HCT116 (cell line): Measurements from ENCODE around the gene ZSCAN2. TPM values are rescaled to one million over a fixed set of nuclear protein-coding genes. Genes with fewer than 3 reads are reported as not detected.

ENCODE experiments used
- ATAC-seq: fragments of 200-7000 bp; cut with Tn5 transposase; 2 replicates; pipeline ENCODE4 v1.9.1; 2020; ENCODE audit warnings: mild to moderate bottlenecking, moderate library complexity
- BruUV-seq: library from RNA; stranded (reverse); fragments of 400-500 nt; replicated peaks from 2 replicates; lab custom pipeline; 2021; lab: Mats Ljungman, UMichigan
- CTCF ChIA-PET: fragments of 300-600 bp; sonication (Branson Sonifier 250); formaldehyde crosslinking; loops from one replicate; lab custom pipeline; 2021; ENCODE audit warnings: antibody characterized with exemption; lab: Charles Lee
- POLR2A ChIA-PET: fragments of 300-600, 350-600 bp; sonication (Branson Sonifier 250); formaldehyde crosslinking; loops from one replicate; lab custom pipeline; 2021; ENCODE audit warnings: antibody characterized with exemption; lab: Charles Lee
- RAD21 ChIA-PET, 2 experiments: fragments of 300-600 bp; sonication (Branson Sonifier 250); formaldehyde crosslinking; loops; one replicate each; lab custom pipeline; 2023; ENCODE audit warnings: low total read pairs in 2 of 2; ENCODE audit not compliant: uncharacterized antibody in 2 of 2, unreplicated experiment in 2 of 2, low non-redundant PET in 1 of 2; lab: Charles Lee
- DNase-seq: peaks from one replicate; pipeline ENCODE4 v3.0.0-alpha.2; 2010; ENCODE audit warnings: low read depth, low spot score
- H2AFZ ChIP-seq: fragments of 200-600 bp; shearing (Covaris generic), sonication (generic); 2 replicates; pipeline ENCODE4 v1.6.1; 2017; ENCODE audit warnings: low read depth, mixed run types, mixed read lengths, antibody characterized with exemption, low read length; ENCODE audit not compliant: poor library complexity, severe bottlenecking
- H3K27ac ChIP-seq: 2 replicates; pipeline ENCODE4 v1.5.1; 2012; ENCODE audit warnings: low read depth, low read length
- H3K27me3 ChIP-seq: fragments of 200-600 bp; sonication (generic); 2 replicates; pipeline ENCODE4 v1.6.1; 2016; ENCODE audit warnings: mixed run types, low read length, mixed read lengths; ENCODE audit not compliant: insufficient read depth
- H3K36me3 ChIP-seq, 2 experiments: fragments of 200-500 bp in 1 of 2; fragments of 200-600 bp in 1 of 2; sonication (Bioruptor generic) in 1 of 2; sonication (generic) in 1 of 2; 2 replicates each; pipeline versions ENCODE4 v1.5.1 to v1.6.1; 2014 to 2016; ENCODE audit warnings: low read length in 2 of 2, inconsistent platforms in 1 of 2, mixed read lengths in 1 of 2, mixed run types in 1 of 2; ENCODE audit not compliant: insufficient read depth in 2 of 2, control insufficient read depth in 1 of 2
- H3K4me1 ChIP-seq, 2 experiments: fragments of 200-600 bp in 1 of 2; sonication (generic) in 1 of 2; 2 replicates each; pipeline versions ENCODE4 v1.5.1 to v1.6.1; 2012 to 2017; ENCODE audit warnings: low read length in 2 of 2, inconsistent platforms in 1 of 2, mild to moderate bottlenecking in 1 of 2, mixed read lengths in 1 of 2, mixed run types in 1 of 2, moderate library complexity in 1 of 2; ENCODE audit not compliant: insufficient read depth in 2 of 2, control insufficient read depth in 1 of 2
- H3K4me2 ChIP-seq: fragments of 200-600 bp; sonication (generic); 2 replicates; pipeline ENCODE4 v1.6.1; 2017; ENCODE audit warnings: mixed run types, low read length, mixed read lengths
- H3K4me3 ChIP-seq, 2 experiments: fragments of 200-600 bp in 1 of 2; sonication (generic) in 1 of 2; replicated peaks in 1 of 2; 2 replicates each; pipeline ENCODE4 v1.5.1; 2011 to 2016; ENCODE audit warnings: low read length in 2 of 2, control low read depth in 1 of 2, low read depth in 1 of 2, mild to moderate bottlenecking in 1 of 2, mixed read lengths in 1 of 2, mixed run types in 1 of 2
- H3K79me2 ChIP-seq: fragments of 200-600 bp; sonication (generic); 2 replicates; pipeline ENCODE4 v1.6.1; 2017; ENCODE audit warnings: mild to moderate bottlenecking, mixed run types, low read length, moderate library complexity, mixed read lengths; ENCODE audit not compliant: insufficient read depth
- H3K9ac ChIP-seq: fragments of 200-600 bp; sonication (generic); 2 replicates; pipeline ENCODE4 v1.6.1; 2016; ENCODE audit warnings: low read length, mixed read lengths
- H3K9me2 ChIP-seq: fragments of 200-600 bp; sonication (generic), shearing (Covaris generic); 2 replicates; pipeline ENCODE4 v1.6.1; 2017; ENCODE audit warnings: mixed run types, mild to moderate bottlenecking, moderate library complexity; ENCODE audit not compliant: insufficient read depth
- H3K9me3 ChIP-seq, 2 experiments: fragments of 200-500 bp in 1 of 2; fragments of 200-600 bp in 1 of 2; sonication (Bioruptor generic) in 1 of 2; sonication (generic) in 1 of 2; 2 replicates each; pipeline ENCODE4 v1.6.1; 2014 to 2017; ENCODE audit warnings: low read length in 2 of 2, mixed read lengths in 2 of 2, inconsistent platforms in 1 of 2, low read depth in 1 of 2, mild to moderate bottlenecking in 1 of 2, mixed run types in 1 of 2, moderate library complexity in 1 of 2; ENCODE audit not compliant: control insufficient read depth in 1 of 2, insufficient read depth in 1 of 2
- H4K20me1 ChIP-seq: fragments of 200-600 bp; sonication (generic), shearing (Covaris generic); 2 replicates; pipeline ENCODE4 v1.6.1; 2017; ENCODE audit warnings: mixed run types, mild to moderate bottlenecking, moderate library complexity; ENCODE audit not compliant: insufficient read depth
- CBX3 ChIP-seq: IDR thresholded peaks from 2 replicates; pipeline ENCODE4 v1.6.1; 2012; ENCODE audit warnings: low read depth
- CEBPB ChIP-seq: IDR thresholded peaks from 2 replicates; pipeline ENCODE4 v1.6.1; 2012; ENCODE audit warnings: low read depth
- ELF1 ChIP-seq: IDR thresholded peaks from 2 replicates; pipeline ENCODE4 v1.6.1; 2012; ENCODE audit warnings: low read depth, borderline replicate concordance
- EZH2 ChIP-seq: fragments of 200-600 bp; sonication (generic); IDR thresholded peaks from 2 replicates; pipeline ENCODE4 v1.6.1; 2017; ENCODE audit warnings: antibody characterized with exemption, mixed run types
- EZH2phosphoT487 ChIP-seq: fragments of 200-600 bp; IDR thresholded peaks from 2 replicates; pipeline ENCODE4 v1.6.1; 2018; ENCODE audit warnings: antibody characterized with exemption, borderline replicate concordance
- JUND ChIP-seq: IDR thresholded peaks from 2 replicates; pipeline ENCODE4 v1.6.1; 2012
- POLR2A ChIP-seq: IDR thresholded peaks from 2 replicates; pipeline ENCODE4 v1.7.0; 2011; ENCODE audit warnings: borderline replicate concordance; ENCODE audit not compliant: insufficient read depth, insufficient read length; ENCODE audit errors: extremely low read depth
- POLR2AphosphoS5 ChIP-seq: IDR thresholded peaks from 2 replicates; pipeline ENCODE4 v1.6.1; 2011; ENCODE audit warnings: mild to moderate bottlenecking, low read depth, low read length, moderate library complexity
- RAD21 ChIP-seq: IDR thresholded peaks from 2 replicates; pipeline ENCODE4 v1.6.1; 2012; ENCODE audit warnings: low read depth, mild to moderate bottlenecking
- SP1 ChIP-seq: IDR thresholded peaks from 2 replicates; pipeline ENCODE4 v1.6.1; 2012; ENCODE audit warnings: low read depth
- SRF ChIP-seq: IDR thresholded peaks from 2 replicates; pipeline ENCODE4 v1.6.1; 2012; ENCODE audit warnings: low read depth
- TCF7L2 ChIP-seq: IDR thresholded peaks from 2 replicates; pipeline ENCODE4 v1.7.0; 2011; ENCODE audit warnings: borderline replicate concordance, inconsistent platforms; ENCODE audit not compliant: insufficient read depth, insufficient read length; ENCODE audit errors: extremely low read depth
- YY1 ChIP-seq: IDR thresholded peaks from 2 replicates; pipeline ENCODE4 v1.6.1; 2011; ENCODE audit warnings: low read length, low read depth, moderate library complexity, mild to moderate bottlenecking; ENCODE audit not compliant: insufficient replicate concordance; ENCODE audit errors: extremely low read depth
- ZFX ChIP-seq: fragments of 450-650 bp; IDR thresholded peaks from 2 replicates; pipeline ENCODE4 v1.6.1; 2017
- intact Hi-C: fragments of 100-400 bp; cut with micrococcal nuclease; formaldehyde crosslinking; loops from 2 replicates; pipeline ENCODE4 v1.10.0; 2022
- total RNA-seq: library from RNA; stranded (reverse); gene quantifications from one replicate; pipeline ENCODE4 v1.2.1, GENCODE V29; 2021; ENCODE audit not compliant: unreplicated experiment
- TF ChIP-seq, protein P1 (sequence below): IDR thresholded peaks from 2 replicates; pipeline ENCODE4 v1.6.1; 2012
- TF ChIP-seq, protein P2 (sequence below): IDR thresholded peaks from 2 replicates; pipeline ENCODE4 v1.6.1; 2012
- TF ChIP-seq, protein P3 (sequence below), 3 experiments: fragments of 200-600 bp in 1 of 3; sonication (generic) in 1 of 3; IDR thresholded peaks in 2 of 3; conservative IDR thresholded peaks in 1 of 3; 2 replicates each; pipeline ENCODE4 v1.5.1; 2012 to 2017; ENCODE audit warnings: low read depth in 2 of 3, low read length in 2 of 3, antibody characterized with exemption in 1 of 3, borderline replicate concordance in 1 of 3, control low read depth in 1 of 3, mild to moderate bottlenecking in 1 of 3, mixed read lengths in 1 of 3, mixed run types in 1 of 3, moderate library complexity in 1 of 3; ENCODE audit not compliant: insufficient read depth in 1 of 3

The ZSCAN2 gene
- total RNA-seq, 1 experiment from 2014 or later: 15.5 TPM

DNA sequence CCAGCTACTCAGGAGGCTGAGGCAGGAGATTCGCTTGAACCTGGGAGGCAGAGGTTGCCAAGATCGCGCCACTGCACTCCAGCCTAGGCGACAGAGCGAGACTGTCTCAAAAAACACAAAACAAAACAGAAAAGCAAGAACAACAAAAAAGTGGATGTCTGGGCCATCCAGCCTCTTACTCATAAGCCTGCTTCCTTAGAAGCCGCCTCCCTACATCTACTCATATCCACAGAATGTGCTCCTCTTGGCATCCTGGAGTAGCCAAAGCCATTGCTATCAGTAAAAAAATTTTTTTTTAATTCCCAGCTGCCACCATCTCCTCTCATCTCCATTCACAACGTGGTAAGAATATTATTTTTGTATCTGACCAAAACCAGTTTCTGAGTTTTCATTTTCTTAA, 10.8 kb downstream of the ZSCAN2 start:
- H3K9ac ChIP-seq: no peak overlapping the region
- DNase-seq (no peak), ATAC-seq (no peak)
- no peak overlapping the region for H3K4me3 ChIP-seq
- intact Hi-C loops: no loop called here
- no peak overlapping the region for H3K4me2 ChIP-seq
- H3K4me1 ChIP-seq: no peaks in the 10 kb centered on the region; a peak in 1 of 4 replicates
- no peak for TF ChIP-seq POLR2A
- TF ChIP-seq SRF: no peak
- no peak for TF ChIP-seq TCF7L2
- TF ChIP-seq, protein P1, sequence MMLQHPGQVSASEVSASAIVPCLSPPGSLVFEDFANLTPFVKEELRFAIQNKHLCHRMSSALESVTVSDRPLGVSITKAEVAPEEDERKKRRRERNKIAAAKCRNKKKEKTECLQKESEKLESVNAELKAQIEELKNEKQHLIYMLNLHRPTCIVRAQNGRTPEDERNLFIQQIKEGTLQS: no peak
- no peak for TF ChIP-seq EZH2
- TF ChIP-seq RAD21: no peak
- TF ChIP-seq CBX3: no peak
- TF ChIP-seq CEBPB: no peak
- TF ChIP-seq EZH2phosphoT487: no peak
- TF ChIP-seq YY1: no peak
- TF ChIP-seq, protein P2, sequence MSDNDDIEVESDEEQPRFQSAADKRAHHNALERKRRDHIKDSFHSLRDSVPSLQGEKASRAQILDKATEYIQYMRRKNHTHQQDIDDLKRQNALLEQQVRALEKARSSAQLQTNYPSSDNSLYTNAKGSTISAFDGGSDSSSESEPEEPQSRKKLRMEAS: no peak
- no peak for TF ChIP-seq SP1
- H4K20me1 ChIP-seq: no peaks in the 10 kb centered on the region
- RAD21 ChIA-PET: no interaction called here
- H3K27me3 ChIP-seq: no peaks in the 10 kb centered on the region
- peaks cover 0 to 13% of the 10 kb centered on the region in 2 experiments; a peak in 1 of 4 replicates for H3K36me3 ChIP-seq
- H3K79me2 ChIP-seq: no peaks in the 10 kb centered on the region
- H2AFZ ChIP-seq: no peak overlapping the region
- CTCF ChIA-PET: no interaction called here
- BruUV-seq: no TSS peak
- H3K9me2 ChIP-seq: no peaks in the 10 kb centered on the region
- H3K9me3 ChIP-seq: no peaks in the 10 kb centered on the region
- POLR2A ChIA-PET: no interaction called here
- H3K27ac ChIP-seq: no peak overlapping the region

DNA sequence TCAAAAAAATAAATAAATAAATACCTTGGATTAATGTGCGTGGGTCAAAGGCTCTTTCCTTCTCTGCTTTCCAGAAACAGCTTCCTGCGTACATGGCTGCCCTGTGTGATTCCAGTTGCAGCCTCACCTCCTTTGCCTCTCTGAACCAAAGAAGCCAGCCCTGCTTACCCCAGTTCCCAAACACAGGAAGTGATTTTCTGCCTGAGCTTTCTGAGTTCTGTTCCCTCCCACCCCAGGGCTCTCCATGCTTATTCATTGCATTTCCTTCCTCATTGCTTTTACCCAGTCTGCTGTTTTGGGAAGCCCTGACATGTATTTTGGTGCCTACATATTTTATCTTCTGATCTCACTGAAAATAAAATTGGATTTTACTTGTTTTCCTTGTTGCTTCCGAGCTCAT, 15.4 kb downstream of the ZSCAN2 start:
- Histone ChIP-seq H4K20me1 (no peaks in the 10 kb centered on the region), H3K36me3 (peaks cover 4% of the 10 kb centered on the region in 2 experiments; a peak in 3 of 4 replicates), H3K27ac (no peak overlapping the region), H3K9ac (no peak overlapping the region), H3K79me2 (no peaks in the 10 kb centered on the region; the same call in 1 of the 2 replicates), H3K27me3 (no peaks in the 10 kb centered on the region), H3K4me1 (no peaks in the 10 kb centered on the region; a peak in 1 of 4 replicates), H3K9me2 (no peaks in the 10 kb centered on the region), H3K4me2 (no peak overlapping the region), H3K4me3 (no peak overlapping the region), H3K9me3 (peaks cover 8 to 9% of the 10 kb centered on the region in 2 experiments; a peak in 3 of 4 replicates), H2AFZ (no peak overlapping the region)
- ATAC-seq (no peak), DNase-seq (no peak)
- RAD21 ChIA-PET: no interaction called here
- POLR2A ChIA-PET: no interaction called here
- intact Hi-C loops: no loop called here
- CTCF ChIA-PET: no interaction called here
- BruUV-seq: no TSS peak
- no peak for TF ChIP-seq CEBPB
- TF ChIP-seq JUND: no peak
- no peak for TF ChIP-seq POLR2A
- TF ChIP-seq CBX3: no peak
- TF ChIP-seq POLR2AphosphoS5: no peak
- TF ChIP-seq, protein P3, sequence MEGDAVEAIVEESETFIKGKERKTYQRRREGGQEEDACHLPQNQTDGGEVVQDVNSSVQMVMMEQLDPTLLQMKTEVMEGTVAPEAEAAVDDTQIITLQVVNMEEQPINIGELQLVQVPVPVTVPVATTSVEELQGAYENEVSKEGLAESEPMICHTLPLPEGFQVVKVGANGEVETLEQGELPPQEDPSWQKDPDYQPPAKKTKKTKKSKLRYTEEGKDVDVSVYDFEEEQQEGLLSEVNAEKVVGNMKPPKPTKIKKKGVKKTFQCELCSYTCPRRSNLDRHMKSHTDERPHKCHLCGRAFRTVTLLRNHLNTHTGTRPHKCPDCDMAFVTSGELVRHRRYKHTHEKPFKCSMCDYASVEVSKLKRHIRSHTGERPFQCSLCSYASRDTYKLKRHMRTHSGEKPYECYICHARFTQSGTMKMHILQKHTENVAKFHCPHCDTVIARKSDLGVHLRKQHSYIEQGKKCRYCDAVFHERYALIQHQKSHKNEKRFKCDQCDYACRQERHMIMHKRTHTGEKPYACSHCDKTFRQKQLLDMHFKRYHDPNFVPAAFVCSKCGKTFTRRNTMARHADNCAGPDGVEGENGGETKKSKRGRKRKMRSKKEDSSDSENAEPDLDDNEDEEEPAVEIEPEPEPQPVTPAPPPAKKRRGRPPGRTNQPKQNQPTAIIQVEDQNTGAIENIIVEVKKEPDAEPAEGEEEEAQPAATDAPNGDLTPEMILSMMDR (IDR thresholded peaks at IDR 0.05 in 2 of 3, conservative IDR thresholded peaks at IDR 0.05 in 1 of 3; ENCODE audit: borderline replicate concordance in 1 of 3, insufficient read depth in 1 of 3, low read depth in 2 of 3, low read length in 2 of 3): no peak
- TF ChIP-seq, protein P2: no peak
- TF ChIP-seq EZH2: no peak
- TF ChIP-seq SP1: no peak
- TF ChIP-seq, protein P1: no peak
- no peak for TF ChIP-seq ELF1
- TF ChIP-seq RAD21: no peak
- TF ChIP-seq ZFX: no peak
- TF ChIP-seq SRF: no peak
